ENCODE measurements around the gene ZNF48.
A peak's percentile ranks its signal among the peaks of the same experiment; 100 is the strongest.

The ZNF48 gene

DNA sequence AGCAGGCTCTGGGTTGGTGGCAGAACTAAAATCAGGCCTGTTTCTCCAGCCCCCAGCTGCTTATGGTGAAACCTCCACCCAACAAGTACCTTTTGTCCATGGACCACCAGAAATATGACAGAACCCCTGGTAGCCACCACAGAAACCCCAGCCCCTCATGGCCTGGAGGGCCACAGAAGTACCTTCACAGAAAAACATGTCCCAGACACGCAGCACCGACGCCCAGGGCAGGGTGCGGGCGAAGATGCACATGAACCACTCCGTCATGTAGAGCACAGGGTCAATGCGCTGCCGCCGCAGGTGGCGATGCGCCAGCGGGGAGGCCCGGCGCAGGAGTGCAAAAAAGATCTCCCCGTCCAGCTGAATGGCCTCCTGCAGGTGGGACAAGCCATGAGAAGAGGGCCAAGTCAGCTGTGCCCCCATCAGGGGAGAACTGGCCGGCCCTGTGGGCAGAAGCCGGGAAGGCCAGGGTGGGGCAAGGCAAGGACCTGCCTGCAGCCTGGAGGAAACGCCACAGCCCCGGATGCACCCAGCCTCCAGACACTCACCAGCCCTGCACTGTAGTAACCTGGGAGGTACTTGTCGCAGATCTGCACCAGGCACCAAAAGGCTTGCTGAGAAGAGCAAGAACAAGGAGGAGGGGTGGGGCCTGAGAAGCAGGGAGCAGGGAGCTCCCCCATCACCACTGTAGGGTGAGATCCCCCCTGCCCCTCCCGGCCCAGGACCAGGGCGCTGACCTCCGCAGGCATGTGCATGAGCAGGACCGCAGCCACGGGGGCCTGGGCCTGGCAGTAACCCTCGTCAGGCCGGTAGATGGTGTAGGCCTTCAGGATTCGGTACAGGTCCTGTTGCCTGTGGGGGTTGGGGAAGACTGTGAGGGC is 36.0 kb upstream of the ZNF48 start:
- DNase-seq: no peak

DNA sequence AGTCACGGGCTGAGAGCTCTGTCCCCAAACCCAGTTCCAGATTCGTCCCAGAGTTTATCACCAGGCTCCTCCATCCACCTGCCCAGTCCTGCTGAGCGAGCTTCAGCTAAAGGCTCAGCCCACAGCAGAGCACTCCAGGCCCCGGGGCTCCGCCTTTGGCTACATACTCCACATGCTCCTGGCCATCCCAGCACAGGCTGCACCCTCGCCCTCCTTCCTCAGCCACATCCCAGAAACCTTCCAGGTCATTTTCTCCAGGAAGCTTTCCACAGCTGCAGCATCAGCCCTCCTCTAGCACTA is 35.4 kb upstream of the ZNF48 start:
- DNase-seq: no peak

DNA sequence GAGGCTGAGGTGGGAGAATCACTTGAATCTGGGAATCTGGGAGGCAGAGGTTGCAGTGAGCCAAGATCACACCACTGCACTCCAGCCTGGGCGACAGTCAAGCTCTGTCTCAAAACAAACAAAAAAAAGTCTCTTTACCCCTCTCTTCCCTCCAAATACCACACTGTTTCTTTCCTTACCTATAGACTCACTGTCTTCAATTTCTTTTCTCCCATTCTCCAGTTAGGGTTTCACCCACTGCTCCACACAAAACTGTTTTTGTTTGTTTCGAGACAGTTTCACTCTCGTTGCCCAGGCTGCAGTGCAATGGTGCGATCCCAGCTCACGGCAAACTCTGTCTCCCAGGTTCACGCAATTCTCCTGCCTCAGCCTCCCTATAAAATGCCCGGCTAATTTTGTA is 34.0 kb upstream of the ZNF48 start:
- no peak for DNase-seq

DNA sequence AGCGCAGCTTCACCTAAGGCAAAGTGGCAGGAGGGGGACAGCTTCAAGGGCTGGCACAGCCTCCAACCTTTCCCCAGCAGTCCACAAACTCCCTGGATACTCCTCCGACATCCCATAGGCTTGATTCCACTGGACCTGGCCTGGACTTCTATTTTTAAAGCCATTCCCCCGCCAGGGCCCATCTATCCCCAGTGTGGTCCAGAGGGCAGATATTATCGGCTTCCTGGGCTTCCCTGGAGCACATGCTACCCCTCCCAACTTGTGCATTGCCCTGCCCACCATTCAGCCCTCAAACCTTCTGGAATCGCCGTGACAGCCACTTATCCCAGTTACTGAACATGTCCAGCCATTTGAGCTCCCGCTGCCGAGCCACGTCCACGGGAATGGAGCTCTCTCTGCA is 30.0 kb upstream of the ZNF48 start:
- no peak for DNase-seq

- DNase-seq: no peak
Observed at GRCh38 chr16:30366511-30366910, 28.7 kb upstream of the ZNF48 start.

DNA sequence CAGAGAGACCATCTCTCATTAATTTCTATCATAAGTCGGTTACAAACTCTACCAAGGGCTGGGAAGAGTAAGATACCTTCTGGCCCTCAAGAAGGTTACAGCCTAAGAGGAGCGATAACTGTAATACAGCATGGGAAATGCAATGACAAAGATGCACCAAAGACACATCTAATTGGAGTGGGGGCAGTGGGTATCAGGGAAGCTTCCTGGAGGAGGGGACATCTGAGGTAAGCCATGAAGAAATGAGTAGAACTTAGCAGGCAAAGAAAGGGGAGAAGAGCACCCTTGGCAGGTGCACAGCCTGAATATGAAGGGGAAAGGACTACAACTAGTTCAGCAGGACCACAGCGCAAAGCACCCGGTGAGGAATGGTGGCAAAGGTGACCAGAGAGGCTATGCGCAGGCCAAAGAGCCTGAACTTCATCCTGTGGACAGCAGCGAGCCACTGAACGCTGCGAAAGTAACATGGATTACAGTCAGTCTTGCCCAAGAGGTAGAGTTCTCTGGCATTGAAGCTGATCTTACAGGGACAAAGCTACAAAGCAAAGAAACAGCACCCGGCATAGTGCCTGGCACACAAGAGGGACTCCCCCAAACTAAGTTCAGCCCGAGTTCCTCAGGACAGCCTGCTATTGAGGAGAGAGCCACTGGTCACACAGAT is 27.7 kb upstream of the ZNF48 start:
- no peak for DNase-seq

DNA sequence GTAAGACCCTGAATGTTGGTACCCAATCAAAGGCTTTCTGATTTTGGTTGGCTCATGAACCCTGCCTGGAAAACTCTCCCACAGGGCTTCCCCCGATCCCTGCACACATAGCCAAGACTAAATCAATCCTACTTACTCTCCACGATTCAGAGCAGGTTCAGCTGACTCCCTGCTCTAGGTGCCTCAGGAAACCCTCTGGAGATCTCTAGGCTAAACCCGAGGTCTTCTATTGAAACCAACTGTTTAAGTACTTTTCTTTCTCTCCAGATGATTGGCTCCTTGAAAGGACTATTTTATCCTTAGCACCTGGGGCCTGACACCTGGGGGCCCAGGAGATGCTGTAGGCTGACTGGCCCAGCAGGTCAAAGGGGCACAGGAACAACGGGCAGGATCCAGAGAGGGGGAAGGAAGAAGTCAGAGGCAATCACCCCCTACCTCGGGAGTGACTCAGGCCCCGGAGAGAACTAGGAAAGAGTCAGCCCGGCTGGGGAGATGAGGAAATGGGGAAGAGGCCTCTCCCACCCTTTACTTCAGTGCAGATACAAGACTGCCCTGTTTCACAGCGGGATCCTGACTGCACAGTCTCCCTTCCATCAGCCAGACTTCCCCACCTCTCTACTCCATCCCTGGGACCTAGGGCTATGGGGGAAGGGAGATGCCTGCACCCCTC is 27.0 kb upstream of the ZNF48 start:
- DNase-seq: no peak

- no peak for DNase-seq
Observed at GRCh38 chr16:30368792-30369090, 26.5 kb upstream of the ZNF48 start.

DNA sequence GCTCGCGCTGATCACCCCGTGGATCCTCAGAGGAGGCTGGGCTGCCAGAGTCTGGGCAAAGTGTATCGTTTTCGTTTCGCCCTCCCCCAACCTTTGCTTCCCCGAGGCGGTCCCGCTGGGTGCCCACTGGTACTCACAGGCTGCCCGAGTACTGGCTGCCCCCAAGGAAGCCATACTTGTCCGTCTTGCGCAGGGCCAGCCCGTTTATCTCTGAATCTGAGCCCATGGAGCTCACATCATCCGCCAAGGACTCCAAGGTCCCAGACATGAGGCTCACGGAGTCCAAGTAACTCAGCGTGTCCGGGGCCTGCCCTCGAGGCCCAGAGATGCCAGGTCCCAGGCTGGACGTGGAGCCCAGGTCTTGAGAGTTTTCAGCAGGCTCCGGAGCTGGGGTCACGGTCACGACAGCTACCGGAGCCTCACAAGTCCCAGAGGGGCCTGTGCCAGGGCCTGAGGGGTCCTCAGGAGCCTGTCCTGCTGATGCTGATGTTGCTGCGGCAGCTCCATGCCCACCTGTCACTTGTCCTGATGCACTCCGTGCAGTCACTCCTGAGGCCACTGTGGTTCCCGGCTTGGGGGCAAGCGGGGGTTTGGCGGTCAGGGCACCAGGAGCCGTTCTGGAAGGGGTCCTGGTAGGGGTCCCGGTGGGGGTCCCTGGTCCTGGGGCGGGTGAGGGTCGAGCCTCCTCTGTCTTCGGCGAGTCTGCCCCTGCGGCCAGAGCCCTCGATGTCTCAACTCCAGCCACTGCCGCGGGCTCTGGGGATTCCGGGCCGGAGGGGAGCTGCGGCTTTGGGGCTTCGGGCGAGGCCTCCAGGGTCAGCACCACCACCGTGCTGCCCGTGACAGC is 25.9 kb upstream of the ZNF48 start:
- peak in 1 of 2 experiments; percentile 46 for DNase-seq

DNA sequence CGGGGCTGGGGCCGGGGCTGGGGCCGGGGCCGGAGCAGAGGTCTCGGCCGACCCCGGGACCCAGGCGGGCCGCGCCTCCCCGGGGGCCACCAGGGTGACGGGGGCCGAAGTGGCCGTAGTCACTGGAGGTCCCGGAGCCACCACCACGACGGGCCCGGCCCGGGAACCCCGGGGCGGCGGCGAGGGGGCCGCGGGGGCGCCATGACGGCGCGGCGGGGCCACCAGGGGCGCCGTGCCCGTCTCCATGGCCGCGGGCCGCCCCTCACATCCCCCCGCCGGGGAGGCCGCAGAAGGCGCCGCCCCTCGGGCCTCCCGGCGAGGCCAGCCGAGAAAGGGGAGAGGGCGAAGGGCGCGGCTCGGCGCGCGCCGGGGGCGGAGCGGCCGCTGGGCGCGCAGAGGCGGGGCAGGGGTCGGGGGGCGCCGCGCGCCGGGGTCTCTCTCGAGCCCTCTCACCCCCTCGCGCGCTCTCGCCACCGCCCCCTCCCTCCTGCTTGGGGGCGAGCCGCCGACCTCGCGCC is 25.2 kb upstream of the ZNF48 start:
- DNase-seq: no peak

GRCh38 chr16:30370456-30371247 is 24.6 kb upstream of the ZNF48 start, which contains the start of gene TBC1D10B:
TBC1D10B (minus strand) TSS chr16:30370494; CDS start chr16:30370183, 311 bp downstream.
- DNase-seq: peak; percentile 99

GRCh38 chr16:30371248-30371816 is 23.9 kb upstream of the ZNF48 start:
- no peak for DNase-seq

DNA sequence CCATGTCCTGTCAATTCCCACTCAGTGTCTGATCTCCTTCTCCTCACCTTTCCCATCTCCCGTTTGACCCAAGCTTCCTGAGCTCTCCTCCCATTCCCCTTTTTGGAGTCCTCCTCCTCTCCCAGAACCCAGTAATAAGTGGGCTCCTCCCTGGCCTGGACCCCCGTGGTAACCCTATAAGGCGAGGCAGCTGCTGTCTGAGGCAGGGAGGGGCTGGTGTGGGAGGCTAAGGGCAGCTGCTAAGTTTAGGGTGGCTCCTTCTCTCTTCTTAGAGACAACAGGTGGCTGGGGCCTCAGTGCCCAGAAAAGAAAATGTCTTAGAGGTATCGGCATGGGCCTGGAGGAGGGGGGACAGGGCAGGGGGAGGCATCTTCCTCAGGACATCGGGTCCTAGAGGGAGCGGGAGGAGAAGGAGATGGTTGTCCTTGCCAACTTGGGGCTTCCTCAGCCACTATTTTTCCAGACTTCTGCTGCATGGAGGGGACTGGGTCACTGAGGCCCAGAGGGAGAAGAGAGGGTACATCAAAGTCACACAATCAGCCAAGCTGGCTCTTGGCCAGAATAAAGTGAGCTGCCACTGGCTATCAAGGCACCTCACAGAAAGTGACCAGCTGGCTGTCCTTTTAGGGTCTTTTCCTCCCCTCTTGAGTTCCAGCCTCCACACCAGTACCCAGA is 23.0 kb upstream of the ZNF48 start:
- no peak for DNase-seq

DNA sequence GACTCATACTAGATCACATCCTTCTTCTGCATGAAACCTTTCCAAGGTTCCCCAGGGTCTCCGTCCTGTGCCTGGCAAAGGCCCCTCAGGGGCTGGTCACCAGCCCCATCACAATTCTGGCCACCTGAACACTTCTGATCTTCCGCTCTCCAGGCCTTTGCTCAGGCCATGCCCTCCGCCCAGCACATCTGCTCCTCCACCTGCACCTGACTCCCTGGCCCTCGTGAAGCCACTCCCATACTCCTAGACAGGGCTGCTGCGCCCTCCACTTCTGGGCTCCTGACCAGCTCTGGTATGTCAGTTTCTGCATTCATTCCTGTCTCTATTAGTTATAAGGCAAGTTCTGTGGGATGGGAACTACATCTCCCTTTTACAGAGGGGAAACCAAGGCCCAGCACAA is 22.5 kb upstream of the ZNF48 start:
- no peak for DNase-seq

DNA sequence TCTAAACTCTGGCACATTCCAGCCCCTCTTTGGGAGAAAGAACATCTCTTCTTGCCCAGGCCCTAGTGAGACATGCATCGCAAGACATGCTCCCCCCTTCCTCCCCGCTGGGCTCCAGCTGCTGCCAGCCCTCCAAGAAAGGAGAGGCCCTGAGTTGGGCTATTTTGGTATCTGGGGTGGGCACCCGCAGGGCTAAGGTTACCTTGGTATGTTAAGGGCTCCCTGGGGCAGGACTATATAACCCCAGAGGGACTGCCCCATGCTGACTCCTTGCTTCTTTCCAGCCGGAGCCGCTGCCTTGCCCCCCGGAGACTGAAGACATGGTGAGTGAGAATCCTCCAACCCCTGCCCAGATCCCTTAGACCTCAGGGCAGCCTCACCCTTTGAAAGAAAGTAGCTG is 20.7 kb upstream of the ZNF48 start, which contains the start of gene MYL11:
Gene MYL11 (plus strand): TSS at position 265 of the 400 bp plus-strand sequence. CDS start 56 bp downstream, at position 321.
- DNase-seq: peak in 1 of 2 experiments; percentile 14

DNA sequence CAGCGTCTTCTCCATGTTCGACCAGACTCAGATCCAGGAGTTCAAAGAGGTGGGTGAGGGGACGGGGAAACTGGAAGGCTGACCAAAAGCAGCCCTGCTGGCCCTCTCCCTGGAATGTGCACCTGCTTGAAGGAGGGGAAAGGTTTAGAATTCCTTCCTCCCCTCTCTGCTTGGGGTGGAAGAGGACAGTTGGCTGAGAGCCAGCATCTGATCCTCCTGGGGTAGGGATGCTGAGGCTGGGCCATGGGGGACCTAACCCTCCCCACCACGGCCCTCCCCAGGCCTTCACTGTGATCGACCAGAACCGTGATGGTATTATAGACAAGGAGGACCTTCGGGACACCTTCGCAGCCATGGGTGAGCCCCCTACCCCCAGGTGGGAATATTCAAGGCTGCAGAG is 19.4 kb upstream of the ZNF48 start:
- no peak for DNase-seq

GRCh38 chr16:30376461-30376902 is 18.7 kb upstream of the ZNF48 start:
- peak in 1 of 2 experiments; percentile 15 for DNase-seq

- DNase-seq: peak in 1 of 2 experiments; percentile 14
Observed at GRCh38 chr16:30377050-30377811, 18.0 kb upstream of the ZNF48 start.

- DNase-seq: peak; percentile 89
Observed at GRCh38 chr16:30377812-30378235, 17.4 kb upstream of the ZNF48 start.

All from activated T-cell treated with anti-CD3 and anti-CD28 coated beads, Interleukin-2, amount 50 U/mL, for 48 hours (primary cell).